Skin epidermis (tissue), 12 donors: ENCODE measurements around the gene PSD2.

Experiments used
- H3K27ac ChIP-seq, 21 experiments: fragments of 200-600 bp; sonication (generic) in 11 of 21; one replicate each; pipeline ENCODE4 v1.5.0; 2020; ENCODE audit warnings: mild to moderate bottlenecking in 3 of 21, inconsistent platforms in 2 of 21, moderate library complexity in 2 of 21
- H3K4me3 ChIP-seq, 7 experiments: fragments of 200-600 bp; sonication (generic) in 2 of 7; one replicate each; pipeline ENCODE4 v1.5.0; 2020; ENCODE audit warnings: inconsistent platforms in 2 of 7, mild to moderate bottlenecking in 2 of 7, moderate library complexity in 1 of 7

The PSD2 gene

GRCh38 chr5:139795074-139796001 lies at the start of gene PSD2:
Gene PSD2 (plus strand): TSS chr5:139795808. CDS start chr5:139809441, 13,633 bp downstream.
- Histone ChIP-seq H3K27ac (no peak within 1 kb of the TSS), H3K4me3 (peak within 1 kb of the TSS in 6 of 7 experiments; percentile 14 to 42 (median 27))

- H3K27ac ChIP-seq, result peak overlapping the region in 14 of 21 experiments; percentile 28 to 76 (median 42)
- H3K4me3 ChIP-seq, result peak overlapping the region; percentile 21 to 37 (median 28)
These were observed 48.7 kb upstream of the PSD2 start for GRCh38 chr5:139746691-139747582.

- Histone ChIP-seq H3K27ac (peak overlapping the region in 13 of 21 experiments; percentile 3 to 76 (median 42)), H3K4me3 (peak overlapping the region; percentile 21 to 37 (median 28))
These were observed 47.8 kb upstream of the PSD2 start for GRCh38 chr5:139747583-139748504.

- H3K4me3 ChIP-seq, result no peak overlapping the region
- no peak overlapping the region for H3K27ac ChIP-seq
These were observed 47.1 kb upstream of the PSD2 start for GRCh38 chr5:139748505-139748826.

GRCh38 chr5:139749242-139749641 lies 46.4 kb upstream of the PSD2 start:
- no peak overlapping the region for H3K27ac ChIP-seq
- H3K4me3 ChIP-seq, result no peak overlapping the region

- Histone ChIP-seq H3K27ac (no peak overlapping the region), H3K4me3 (no peak overlapping the region)
These were observed 44.4 kb upstream of the PSD2 start for GRCh38 chr5:139751236-139751635.

- H3K27ac ChIP-seq, result no peak overlapping the region
These were observed 42.8 kb upstream of the PSD2 start for GRCh38 chr5:139752506-139753473.

GRCh38 chr5:139755892-139756671 lies 39.5 kb upstream of the PSD2 start:
- H3K27ac ChIP-seq, result no peak overlapping the region
- peak overlapping the region in 3 of 7 experiments; percentile 2 to 7 (median 6) for H3K4me3 ChIP-seq

More at GRCh38 chr5:139752506-139753473, 42.8 kb upstream of the PSD2 start:
- H3K4me3 ChIP-seq, result no peak overlapping the region

- no peak overlapping the region for H3K4me3 ChIP-seq
- no peak overlapping the region for H3K27ac ChIP-seq
These were observed 38.6 kb upstream of the PSD2 start for GRCh38 chr5:139756971-139757370.

GRCh38 chr5:139757727-139758509 lies 37.7 kb upstream of the PSD2 start:
- H3K27ac ChIP-seq, result no peak overlapping the region
- no peak overlapping the region for H3K4me3 ChIP-seq

GRCh38 chr5:139758510-139759075 lies 37.0 kb upstream of the PSD2 start:
- Histone ChIP-seq H3K27ac (no peak overlapping the region), H3K4me3 (no peak overlapping the region)

- Histone ChIP-seq H3K4me3 (no peak overlapping the region), H3K27ac (no peak overlapping the region)
These were observed 36.3 kb upstream of the PSD2 start for GRCh38 chr5:139759219-139759721.

- no peak overlapping the region for H3K4me3 ChIP-seq
- H3K27ac ChIP-seq, result no peak overlapping the region
These were observed 35.2 kb upstream of the PSD2 start for GRCh38 chr5:139760066-139761056.

- H3K27ac ChIP-seq, result no peak overlapping the region
- no peak overlapping the region for H3K4me3 ChIP-seq
These were observed 34.6 kb upstream of the PSD2 start for GRCh38 chr5:139761057-139761450.

GRCh38 chr5:139761501-139761900 lies 34.1 kb upstream of the PSD2 start:
- no peak overlapping the region for H3K4me3 ChIP-seq
- no peak overlapping the region for H3K27ac ChIP-seq
